HG03457 (cell line): ENCODE measurements around the gene MGAT4A.

Experiments
- ATAC-seq: cut with Tn5 transposase; IDR thresholded peaks from one replicate; pipeline ENCODE4 v1.9.1; 2021; ENCODE audit warnings: moderate number of reproducible peaks; ENCODE audit not compliant: unreplicated experiment

MGAT4A gene

GRCh38 chr2:98703738-98704137, 27.2 kb downstream of the MGAT4A start:
- ATAC-seq = no peak

DNA sequence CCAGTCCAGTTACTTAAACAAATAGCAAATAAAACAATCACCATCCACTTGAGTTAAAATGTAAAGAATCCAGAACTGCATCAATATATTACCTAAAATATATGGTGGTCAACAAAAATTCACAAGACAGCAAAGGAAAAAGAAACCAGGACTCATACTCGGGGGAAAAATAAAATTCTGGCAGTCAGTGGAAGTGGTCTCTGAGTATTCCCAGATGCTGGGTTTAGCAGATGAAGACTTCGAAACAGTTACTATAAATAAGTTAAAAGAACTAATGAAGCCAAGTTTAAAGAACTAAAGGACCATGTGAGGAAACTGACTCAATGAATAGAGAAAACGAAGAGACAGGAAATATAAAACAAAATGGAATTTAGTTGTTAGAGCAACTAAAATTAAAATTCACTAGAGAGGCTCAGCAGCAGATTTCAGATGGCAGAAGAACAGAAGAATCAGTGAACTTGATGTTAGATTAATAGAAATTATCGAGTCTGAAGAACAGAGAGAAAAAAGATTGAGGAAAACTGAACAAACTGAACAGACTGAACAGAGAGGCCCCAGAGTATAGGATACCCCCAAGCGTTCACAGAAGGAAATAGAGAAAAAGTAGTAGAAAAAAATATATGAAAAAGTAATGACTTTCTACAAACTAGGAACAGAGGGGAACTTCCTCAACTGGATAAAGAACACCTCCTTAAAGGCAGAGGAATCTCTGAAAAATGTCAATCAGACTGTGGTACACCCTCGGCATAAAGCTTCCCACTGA, 27.9 kb downstream of the MGAT4A start:
- ATAC-seq = no peak

GRCh38 chr2:98702127-98702802, 28.7 kb downstream of the MGAT4A start:
- ATAC-seq = no peak

DNA sequence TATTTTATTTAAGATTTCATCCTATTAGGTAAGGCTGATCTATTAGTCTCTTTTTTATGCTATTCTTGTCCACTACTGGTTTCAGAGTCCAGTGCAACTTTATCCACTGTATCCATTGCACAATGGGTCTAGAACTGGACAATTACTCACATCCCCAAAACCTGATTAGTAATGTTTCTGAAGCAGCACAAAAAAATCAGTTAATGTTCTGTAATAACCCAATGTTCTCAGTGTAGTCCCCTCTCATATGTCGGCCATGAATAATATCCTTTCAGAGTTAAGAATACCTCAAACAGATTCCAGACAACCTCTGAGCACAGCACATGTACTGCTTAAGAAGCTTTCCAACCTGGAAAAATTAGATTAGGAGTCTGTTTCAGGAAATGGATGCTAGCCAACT, 29.7 kb downstream of the MGAT4A start:
- no peak for ATAC-seq

DNA sequence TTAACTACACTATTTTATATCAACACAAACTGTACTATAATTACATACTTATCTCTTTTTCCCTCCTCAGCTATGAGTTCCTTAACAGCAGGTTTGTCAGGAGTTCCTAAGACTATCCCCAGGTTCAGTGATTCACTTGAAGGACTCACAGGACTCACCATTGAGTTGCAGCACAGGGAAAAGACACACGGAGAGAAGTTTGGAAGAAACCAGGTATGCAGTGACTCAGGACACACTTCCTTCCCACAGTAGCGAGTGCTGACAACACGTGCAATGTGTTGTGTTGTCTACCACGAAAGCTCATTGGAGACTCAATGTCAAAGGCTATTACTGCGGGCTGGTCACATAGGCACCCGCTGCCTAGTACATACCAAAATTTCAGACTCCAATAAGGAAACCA, 32.0 kb downstream of the MGAT4A start:
- ATAC-seq = no peak

GRCh38 chr2:98697651-98698337, 33.1 kb downstream of the MGAT4A start:
- ATAC-seq = no peak

- ATAC-seq = no peak
Observed at GRCh38 chr2:98696200-98696599, 34.7 kb downstream of the MGAT4A start.

- no peak for ATAC-seq
Observed at GRCh38 chr2:98695255-98695654, 35.7 kb downstream of the MGAT4A start.

DNA sequence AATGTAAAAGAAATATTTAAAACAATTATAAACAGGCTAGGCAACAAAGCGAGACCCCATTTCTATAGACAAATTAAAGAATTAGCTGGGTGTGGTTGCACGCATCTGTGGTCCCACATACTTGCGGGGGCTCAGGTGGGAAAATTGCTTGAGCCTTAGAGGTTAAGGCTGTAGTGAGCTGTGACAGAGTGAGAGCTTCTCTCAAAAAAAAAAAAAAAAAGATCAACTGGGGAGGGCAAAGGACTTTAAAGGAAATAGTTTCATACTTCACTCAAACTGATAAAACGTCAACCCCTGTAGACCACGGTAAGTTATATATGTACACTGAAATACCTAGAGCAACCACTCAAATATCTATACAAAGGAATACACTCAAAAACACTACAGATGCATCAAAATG, 37.5 kb downstream of the MGAT4A start:
- no peak for ATAC-seq

DNA sequence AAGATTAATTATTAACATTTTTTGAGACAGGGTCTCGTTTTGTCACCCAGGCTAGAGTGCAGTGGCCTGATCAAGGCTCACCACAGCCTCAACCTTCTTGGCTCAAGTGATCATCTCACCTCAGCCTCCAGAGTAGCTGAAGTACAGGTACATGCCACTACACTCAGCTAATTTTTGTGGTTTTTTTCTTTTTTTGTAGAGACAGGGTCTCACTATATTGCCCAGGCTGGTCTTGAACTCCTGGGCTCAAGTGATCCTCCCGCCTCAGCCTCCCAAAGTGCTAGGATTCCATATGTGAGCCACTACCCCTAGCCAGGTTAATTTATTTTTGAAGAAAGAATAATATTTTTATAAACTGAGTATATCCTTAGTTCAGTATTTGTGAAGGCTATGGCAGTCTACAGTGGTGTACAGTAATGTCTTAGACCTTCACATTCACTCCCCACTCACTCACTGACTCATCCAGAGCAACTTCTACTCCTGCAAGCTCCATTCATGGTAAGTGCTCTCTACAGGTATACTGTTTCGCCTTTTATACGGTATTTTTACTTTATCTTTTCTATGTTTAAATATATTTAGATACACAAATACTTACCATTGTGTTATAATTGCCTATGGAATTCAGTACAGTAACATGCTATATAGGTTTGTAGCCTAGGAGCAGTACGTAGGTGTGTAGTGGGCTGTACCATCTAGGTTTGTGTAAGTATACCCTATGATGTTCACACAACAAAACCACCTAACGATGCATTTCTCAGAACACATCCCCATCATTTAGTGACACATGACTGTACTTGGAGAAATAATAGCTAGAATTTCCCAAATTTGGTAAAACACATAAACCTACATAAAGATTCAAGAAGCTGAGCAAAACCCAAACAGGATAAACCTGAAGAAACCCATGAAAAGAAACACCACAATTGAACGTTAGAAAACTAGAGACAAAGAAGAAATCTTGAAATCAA, 38.6 kb downstream of the MGAT4A start:
- ATAC-seq = no peak

GRCh38 chr2:98691303-98691702, 39.6 kb downstream of the MGAT4A start:
- ATAC-seq = no peak

DNA sequence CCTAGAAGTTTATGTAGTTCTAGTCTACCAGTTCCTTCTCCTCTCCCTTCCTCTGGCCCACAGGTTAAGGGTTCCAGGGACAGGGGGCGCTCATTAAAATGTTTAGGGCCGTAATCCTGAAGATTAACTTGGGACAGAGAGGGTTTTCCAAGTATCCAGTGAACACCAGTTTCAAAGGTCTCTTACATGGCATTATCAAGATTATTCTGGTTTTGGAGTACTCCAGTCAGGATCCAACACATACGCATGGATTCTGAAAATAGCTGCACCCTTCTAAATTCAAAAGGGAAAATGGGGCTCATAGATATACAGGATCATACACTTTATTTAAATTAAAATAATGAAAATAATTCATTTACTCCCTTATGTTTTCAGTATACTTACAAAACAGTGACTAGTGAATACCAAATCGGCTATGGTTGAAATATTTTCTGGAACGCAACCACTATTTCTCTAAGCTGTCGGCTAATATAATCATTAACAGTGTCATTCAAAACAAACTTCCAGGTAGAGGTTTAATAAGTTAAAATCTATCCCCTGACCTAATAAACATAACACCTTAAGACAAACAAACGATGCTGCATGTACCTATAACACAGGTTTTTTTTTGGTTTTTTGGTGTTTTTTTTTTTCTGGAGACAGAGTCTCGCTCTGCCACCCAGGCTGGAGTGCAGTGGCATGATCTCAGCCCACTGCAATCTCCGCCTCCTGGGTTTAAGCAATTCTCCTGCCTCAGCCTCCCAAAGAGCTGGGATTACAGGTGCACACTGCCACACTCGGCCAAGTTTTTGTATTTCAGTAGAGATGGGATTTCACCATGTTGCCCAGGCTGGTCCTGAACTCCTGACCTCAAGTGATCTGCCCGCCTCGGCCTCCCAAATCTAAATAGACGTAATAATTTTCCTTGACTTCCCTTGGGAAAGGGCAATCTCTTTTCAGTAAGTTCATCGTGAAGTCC, 44.7 kb downstream of the MGAT4A start:
- ATAC-seq = no peak

- ATAC-seq = no peak
Observed at GRCh38 chr2:98683728-98684127, 47.2 kb downstream of the MGAT4A start.

DNA sequence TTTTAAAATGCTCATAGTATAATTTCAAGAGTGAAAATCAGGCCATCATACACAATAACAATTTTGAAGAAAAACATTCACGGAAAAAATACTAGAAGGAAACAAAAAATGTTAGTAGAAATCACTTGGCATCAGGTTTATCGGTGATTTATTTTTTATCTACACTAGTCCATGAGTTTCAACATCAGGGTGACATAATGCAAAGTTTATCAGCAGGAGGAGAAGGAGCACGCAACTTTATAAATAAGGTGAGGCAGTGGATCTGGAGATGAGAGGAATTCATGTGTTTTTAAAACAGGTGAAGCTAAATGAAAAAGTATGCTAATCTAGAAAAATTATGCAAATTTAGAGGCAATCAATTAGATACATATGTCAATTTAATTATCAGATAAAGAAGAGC, 54.2 kb downstream of the MGAT4A start:
- ATAC-seq = no peak

DNA sequence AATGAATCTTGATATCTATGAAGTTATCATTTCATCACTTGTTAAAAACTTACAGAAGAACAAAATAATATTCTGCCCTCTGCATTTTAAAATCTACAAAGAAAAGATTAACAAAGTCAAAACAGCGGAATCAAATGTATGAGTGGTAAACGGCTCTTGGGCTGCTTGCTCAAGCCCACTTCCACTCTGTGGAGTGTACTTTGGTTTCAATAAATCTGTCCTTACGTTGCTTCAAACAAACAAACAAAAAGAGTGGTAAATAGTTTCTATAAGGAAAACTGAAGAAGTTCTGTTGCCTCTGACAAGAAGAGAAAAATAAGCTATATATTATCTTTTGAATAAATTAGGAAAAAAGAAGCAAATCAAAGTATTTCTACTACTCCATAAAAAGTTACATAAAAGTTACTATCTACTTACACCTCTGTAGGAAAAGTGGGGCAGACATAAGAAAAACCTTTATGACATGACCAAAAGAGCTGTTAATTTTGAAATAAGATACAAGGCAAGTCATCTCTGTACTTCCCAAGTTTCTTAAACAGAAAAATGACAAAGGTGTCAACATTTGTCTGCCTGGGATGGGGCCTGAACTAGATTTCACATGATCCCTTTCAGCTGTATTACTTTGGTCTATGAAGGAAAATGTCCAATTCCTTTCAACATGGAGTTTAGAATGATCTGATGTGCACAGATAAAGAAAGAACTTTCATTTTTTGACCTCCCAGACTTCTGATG, 56.5 kb downstream of the MGAT4A start:
- no peak for ATAC-seq

- no peak for ATAC-seq
Observed at GRCh38 chr2:98669675-98670074, 61.3 kb downstream of the MGAT4A start.

DNA sequence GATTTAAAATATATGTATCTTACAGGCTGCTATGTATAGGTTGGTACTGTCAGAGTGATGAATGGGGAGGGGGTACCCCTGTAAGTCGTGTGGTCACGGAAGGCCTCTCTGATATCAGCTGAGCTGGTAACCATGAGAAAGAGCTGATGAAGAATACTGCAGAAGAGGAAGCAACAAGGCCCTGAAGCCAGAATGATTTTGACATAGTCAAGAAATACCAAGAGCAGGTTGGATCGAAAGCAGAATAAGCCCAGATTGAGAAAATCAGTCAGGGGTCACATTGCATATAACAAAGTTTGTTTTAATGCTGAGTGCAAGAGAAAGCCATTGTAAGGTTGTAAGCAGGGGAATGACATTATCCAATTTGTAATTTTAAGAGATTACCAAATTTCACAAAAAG, 65.3 kb downstream of the MGAT4A start:
- no peak for ATAC-seq

GRCh38 chr2:98664323-98664722, 66.6 kb downstream of the MGAT4A start:
- no peak for ATAC-seq

- ATAC-seq = no peak
Observed at GRCh38 chr2:98663511-98664090, 67.3 kb downstream of the MGAT4A start.
